WTC11 (cell line): ENCODE data around the gene CDYL. TPM values are rescaled to one million over a fixed set of nuclear protein-coding genes. Genes with fewer than 3 reads are reported as not detected.

Experiments used
- ATAC-seq: fragments of 200-7000 bp; cut with Tn5 transposase; 2 replicates; pipeline ENCODE4 v1.10.0; 2021; ENCODE audit warnings: mild to moderate bottlenecking, moderate library complexity
- CTCF ChIA-PET: fragments of 300-600 bp; sonication (Branson Sonifier 250); formaldehyde crosslinking; loops from one replicate; lab custom pipeline; 2021; ENCODE audit warnings: antibody characterized with exemption; lab: Charles Lee
- POLR2A ChIA-PET: fragments of 350-600 bp; sonication (Branson Sonifier 250); formaldehyde crosslinking; loops from one replicate; lab custom pipeline; 2021; ENCODE audit warnings: antibody characterized with exemption; lab: Charles Lee
- DNase-seq: peaks from one replicate; pipeline ENCODE4 v3.0.0; 2021; ENCODE audit warnings: low spot score
- H3K27ac Mint-ChIP-seq: 2 replicates; pipeline ENCODE4 v1.8.0; 2021; ENCODE audit warnings: mixed read lengths
- H3K27me3 Mint-ChIP-seq: 2 replicates; pipeline ENCODE4 v1.8.0; 2021; ENCODE audit warnings: low read depth, mild to moderate bottlenecking, moderate library complexity, mixed read lengths
- H3K36me3 Mint-ChIP-seq: 2 replicates; pipeline ENCODE4 v1.8.0; 2021; ENCODE audit warnings: mixed read lengths
- H3K4me1 Mint-ChIP-seq: 2 replicates; pipeline ENCODE4 v1.8.0; 2022; ENCODE audit warnings: mixed read lengths
- H3K4me3 Mint-ChIP-seq: 2 replicates; pipeline ENCODE4 v1.8.0; 2021; ENCODE audit warnings: mild to moderate bottlenecking, moderate library complexity, mixed read lengths
- H3K9me3 Mint-ChIP-seq: 2 replicates; pipeline ENCODE4 v1.8.0; 2021; ENCODE audit warnings: mixed read lengths
- ELF4 ChIP-seq: sonication (generic); formaldehyde crosslinking; IDR thresholded peaks from 2 replicates; pipeline ENCODE4 v1.8.1; 2022; ENCODE audit warnings: low read depth, mild to moderate bottlenecking, moderate library complexity, missing genetic modification reagents
- FOXJ3 ChIP-seq: sonication (generic); formaldehyde crosslinking; IDR thresholded peaks from 2 replicates; pipeline ENCODE4 v1.9.0; 2021; ENCODE audit warnings: missing genetic modification reagents, mild to moderate bottlenecking, borderline replicate concordance
- FOXK1 ChIP-seq: sonication (generic); formaldehyde crosslinking; IDR thresholded peaks from 2 replicates; pipeline ENCODE4 v1.8.0; 2022; ENCODE audit warnings: mild to moderate bottlenecking, moderate library complexity, missing genetic modification reagents
- FOXP1 ChIP-seq: sonication (generic); formaldehyde crosslinking; IDR thresholded peaks from 2 replicates; pipeline ENCODE4 v1.8.0; 2022; ENCODE audit warnings: missing genetic modification reagents, mild to moderate bottlenecking, moderate library complexity, borderline replicate concordance
- HMGA2 ChIP-seq: fragments of 250-450 bp; sonication (Bioruptor Pico); IDR thresholded peaks from 2 replicates; pipeline ENCODE4 v1.4.0; 2021; ENCODE audit warnings: mild to moderate bottlenecking, moderate library complexity
- JUN ChIP-seq: sonication (generic); formaldehyde crosslinking; IDR thresholded peaks from 2 replicates; pipeline ENCODE4 v1.8.0; 2023; ENCODE audit warnings: mild to moderate bottlenecking, missing genetic modification reagents
- KAT7 ChIP-seq: sonication (generic); formaldehyde crosslinking; IDR thresholded peaks from 2 replicates; pipeline ENCODE4 v1.8.1; 2023; ENCODE audit warnings: missing genetic modification reagents, mild to moderate bottlenecking, borderline replicate concordance
- NFE2L1 ChIP-seq: sonication (generic); formaldehyde crosslinking; IDR thresholded peaks from 2 replicates; pipeline ENCODE4 v1.8.1; 2023; ENCODE audit warnings: missing genetic modification reagents
- SMAD4 ChIP-seq: sonication (generic); formaldehyde crosslinking; IDR thresholded peaks from 2 replicates; pipeline ENCODE4 v1.8.0; 2022; ENCODE audit warnings: mild to moderate bottlenecking, missing genetic modification reagents
- SP1 ChIP-seq: sonication (generic); formaldehyde crosslinking; conservative IDR thresholded peaks from 2 replicates; pipeline ENCODE4 v1.8.1; 2022; ENCODE audit warnings: missing genetic modification reagents
- TCF7 ChIP-seq: sonication (generic); formaldehyde crosslinking; IDR thresholded peaks from 2 replicates; pipeline ENCODE4 v1.8.0; 2022; ENCODE audit warnings: mild to moderate bottlenecking, low read depth, missing genetic modification reagents, moderate library complexity
- ZNF263 ChIP-seq: sonication (generic); formaldehyde crosslinking; IDR thresholded peaks from 2 replicates; pipeline ENCODE4 v1.8.1; 2022; ENCODE audit warnings: low read depth, mild to moderate bottlenecking, moderate library complexity, missing genetic modification reagents
- total RNA-seq: library from RNA; stranded (reverse); gene quantifications from 3 replicates; pipeline ENCODE4 v1.2.3, GENCODE V29; 2021
- TF ChIP-seq, protein P1 (sequence below): sonication (generic); formaldehyde crosslinking; IDR thresholded peaks from 2 replicates; pipeline ENCODE4 v1.8.0; 2022; ENCODE audit warnings: missing genetic modification reagents
- TF ChIP-seq, protein P2 (sequence below): sonication (generic); formaldehyde crosslinking; IDR thresholded peaks from 2 replicates; pipeline ENCODE4 v1.8.1; 2023; ENCODE audit warnings: mild to moderate bottlenecking, moderate library complexity, missing genetic modification reagents
- TF ChIP-seq, protein P3 (sequence below): sonication (generic); formaldehyde crosslinking; IDR thresholded peaks from 2 replicates; pipeline ENCODE4 v1.8.0; 2022; ENCODE audit warnings: mild to moderate bottlenecking, missing genetic modification reagents
- TF ChIP-seq, protein P4 (sequence below): sonication (generic); formaldehyde crosslinking; IDR thresholded peaks from 2 replicates; pipeline ENCODE4 v1.8.0; 2022; ENCODE audit warnings: mild to moderate bottlenecking, missing genetic modification reagents
- TF ChIP-seq, protein P5 (sequence below): fragments of 250-450 bp; sonication (Bioruptor Pico); IDR thresholded peaks from 2 replicates; pipeline ENCODE4 v1.9.0; 2021; ENCODE audit warnings: mild to moderate bottlenecking
- TF ChIP-seq, protein P6 (sequence below): sonication (generic); formaldehyde crosslinking; IDR thresholded peaks from 2 replicates; pipeline ENCODE4 v1.8.0; 2022; ENCODE audit warnings: mild to moderate bottlenecking, missing genetic modification reagents

The CDYL gene
- total RNA-seq, 1 experiment from 2014 or later, result 92.0 TPM

DNA sequence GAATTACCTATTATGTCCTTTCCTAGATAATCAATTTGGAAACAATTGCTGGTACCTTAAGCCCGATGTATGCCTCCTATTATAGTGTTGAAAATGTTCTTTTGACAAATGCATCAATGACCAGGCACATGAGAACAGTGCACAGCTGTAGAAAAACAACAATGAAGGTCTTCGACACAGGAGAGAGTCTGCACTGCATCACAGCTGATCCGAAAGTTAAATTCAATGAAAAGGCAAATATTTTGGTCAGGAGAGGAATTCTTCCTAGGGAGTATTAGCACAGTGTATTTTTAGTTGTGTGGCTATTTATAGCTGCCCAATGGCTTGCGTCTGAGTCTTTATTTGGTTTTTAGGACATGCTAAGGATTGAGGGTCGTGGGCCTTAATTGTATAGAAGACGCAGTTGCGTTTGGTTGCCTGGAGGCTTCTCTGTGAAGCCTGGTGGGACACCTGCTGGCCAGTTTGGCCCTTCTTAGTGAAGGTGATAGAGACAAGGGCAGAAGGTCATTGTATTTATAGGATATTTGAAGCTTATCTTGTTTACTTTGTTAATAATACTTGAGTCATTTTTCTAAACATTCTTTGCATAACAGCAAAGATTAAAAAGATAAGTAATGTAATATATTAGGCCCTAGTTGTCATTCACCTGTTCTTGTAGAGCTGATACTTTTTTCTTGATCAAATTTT lies 72.3 kb downstream of the CDYL start (continued):
- TF ChIP-seq, protein P1, sequence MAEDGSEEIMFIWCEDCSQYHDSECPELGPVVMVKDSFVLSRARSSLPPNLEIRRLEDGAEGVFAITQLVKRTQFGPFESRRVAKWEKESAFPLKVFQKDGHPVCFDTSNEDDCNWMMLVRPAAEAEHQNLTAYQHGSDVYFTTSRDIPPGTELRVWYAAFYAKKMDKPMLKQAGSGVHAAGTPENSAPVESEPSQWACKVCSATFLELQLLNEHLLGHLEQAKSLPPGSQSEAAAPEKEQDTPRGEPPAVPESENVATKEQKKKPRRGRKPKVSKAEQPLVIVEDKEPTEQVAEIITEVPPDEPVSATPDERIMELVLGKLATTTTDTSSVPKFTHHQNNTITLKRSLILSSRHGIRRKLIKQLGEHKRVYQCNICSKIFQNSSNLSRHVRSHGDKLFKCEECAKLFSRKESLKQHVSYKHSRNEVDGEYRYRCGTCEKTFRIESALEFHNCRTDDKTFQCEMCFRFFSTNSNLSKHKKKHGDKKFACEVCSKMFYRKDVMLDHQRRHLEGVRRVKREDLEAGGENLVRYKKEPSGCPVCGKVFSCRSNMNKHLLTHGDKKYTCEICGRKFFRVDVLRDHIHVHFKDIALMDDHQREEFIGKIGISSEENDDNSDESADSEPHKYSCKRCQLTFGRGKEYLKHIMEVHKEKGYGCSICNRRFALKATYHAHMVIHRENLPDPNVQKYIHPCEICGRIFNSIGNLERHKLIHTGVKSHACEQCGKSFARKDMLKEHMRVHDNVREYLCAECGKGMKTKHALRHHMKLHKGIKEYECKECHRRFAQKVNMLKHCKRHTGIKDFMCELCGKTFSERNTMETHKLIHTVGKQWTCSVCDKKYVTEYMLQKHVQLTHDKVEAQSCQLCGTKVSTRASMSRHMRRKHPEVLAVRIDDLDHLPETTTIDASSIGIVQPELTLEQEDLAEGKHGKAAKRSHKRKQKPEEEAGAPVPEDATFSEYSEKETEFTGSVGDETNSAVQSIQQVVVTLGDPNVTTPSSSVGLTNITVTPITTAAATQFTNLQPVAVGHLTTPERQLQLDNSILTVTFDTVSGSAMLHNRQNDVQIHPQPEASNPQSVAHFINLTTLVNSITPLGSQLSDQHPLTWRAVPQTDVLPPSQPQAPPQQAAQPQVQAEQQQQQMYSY (CRISPR knock-in tag), result no peak
- TF ChIP-seq, protein P2, sequence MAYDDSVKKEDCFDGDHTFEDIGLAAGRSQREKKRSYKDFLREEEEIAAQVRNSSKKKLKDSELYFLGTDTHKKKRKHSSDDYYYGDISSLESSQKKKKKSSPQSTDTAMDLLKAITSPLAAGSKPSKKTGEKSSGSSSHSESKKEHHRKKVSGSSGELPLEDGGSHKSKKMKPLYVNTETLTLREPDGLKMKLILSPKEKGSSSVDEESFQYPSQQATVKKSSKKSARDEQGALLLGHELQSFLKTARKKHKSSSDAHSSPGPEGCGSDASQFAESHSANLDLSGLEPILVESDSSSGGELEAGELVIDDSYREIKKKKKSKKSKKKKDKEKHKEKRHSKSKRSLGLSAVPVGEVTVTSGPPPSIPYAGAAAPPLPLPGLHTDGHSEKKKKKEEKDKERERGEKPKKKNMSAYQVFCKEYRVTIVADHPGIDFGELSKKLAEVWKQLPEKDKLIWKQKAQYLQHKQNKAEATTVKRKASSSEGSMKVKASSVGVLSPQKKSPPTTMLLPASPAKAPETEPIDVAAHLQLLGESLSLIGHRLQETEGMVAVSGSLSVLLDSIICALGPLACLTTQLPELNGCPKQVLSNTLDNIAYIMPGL (CRISPR knock-in tag), result no peak
- TF ChIP-seq FOXK1 (CRISPR knock-in tag), result no peak
- no peak for TF ChIP-seq NFE2L1 (CRISPR knock-in tag)
- TF ChIP-seq SMAD4 (CRISPR knock-in tag), result no peak
- no peak for TF ChIP-seq FOXP1 (CRISPR knock-in tag)
- no peak for TF ChIP-seq HMGA2 (CRISPR knock-in tag)
- TF ChIP-seq, protein P3, sequence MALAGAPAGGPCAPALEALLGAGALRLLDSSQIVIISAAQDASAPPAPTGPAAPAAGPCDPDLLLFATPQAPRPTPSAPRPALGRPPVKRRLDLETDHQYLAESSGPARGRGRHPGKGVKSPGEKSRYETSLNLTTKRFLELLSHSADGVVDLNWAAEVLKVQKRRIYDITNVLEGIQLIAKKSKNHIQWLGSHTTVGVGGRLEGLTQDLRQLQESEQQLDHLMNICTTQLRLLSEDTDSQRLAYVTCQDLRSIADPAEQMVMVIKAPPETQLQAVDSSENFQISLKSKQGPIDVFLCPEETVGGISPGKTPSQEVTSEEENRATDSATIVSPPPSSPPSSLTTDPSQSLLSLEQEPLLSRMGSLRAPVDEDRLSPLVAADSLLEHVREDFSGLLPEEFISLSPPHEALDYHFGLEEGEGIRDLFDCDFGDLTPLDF (CRISPR knock-in tag), result no peak
- TF ChIP-seq KAT7 (CRISPR knock-in tag), result no peak
- TF ChIP-seq, protein P4, sequence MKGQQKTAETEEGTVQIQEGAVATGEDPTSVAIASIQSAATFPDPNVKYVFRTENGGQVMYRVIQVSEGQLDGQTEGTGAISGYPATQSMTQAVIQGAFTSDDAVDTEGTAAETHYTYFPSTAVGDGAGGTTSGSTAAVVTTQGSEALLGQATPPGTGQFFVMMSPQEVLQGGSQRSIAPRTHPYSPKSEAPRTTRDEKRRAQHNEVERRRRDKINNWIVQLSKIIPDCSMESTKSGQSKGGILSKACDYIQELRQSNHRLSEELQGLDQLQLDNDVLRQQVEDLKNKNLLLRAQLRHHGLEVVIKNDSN (CRISPR knock-in tag), result no peak
- TF ChIP-seq ZNF263 (CRISPR knock-in tag), result no peak

DNA sequence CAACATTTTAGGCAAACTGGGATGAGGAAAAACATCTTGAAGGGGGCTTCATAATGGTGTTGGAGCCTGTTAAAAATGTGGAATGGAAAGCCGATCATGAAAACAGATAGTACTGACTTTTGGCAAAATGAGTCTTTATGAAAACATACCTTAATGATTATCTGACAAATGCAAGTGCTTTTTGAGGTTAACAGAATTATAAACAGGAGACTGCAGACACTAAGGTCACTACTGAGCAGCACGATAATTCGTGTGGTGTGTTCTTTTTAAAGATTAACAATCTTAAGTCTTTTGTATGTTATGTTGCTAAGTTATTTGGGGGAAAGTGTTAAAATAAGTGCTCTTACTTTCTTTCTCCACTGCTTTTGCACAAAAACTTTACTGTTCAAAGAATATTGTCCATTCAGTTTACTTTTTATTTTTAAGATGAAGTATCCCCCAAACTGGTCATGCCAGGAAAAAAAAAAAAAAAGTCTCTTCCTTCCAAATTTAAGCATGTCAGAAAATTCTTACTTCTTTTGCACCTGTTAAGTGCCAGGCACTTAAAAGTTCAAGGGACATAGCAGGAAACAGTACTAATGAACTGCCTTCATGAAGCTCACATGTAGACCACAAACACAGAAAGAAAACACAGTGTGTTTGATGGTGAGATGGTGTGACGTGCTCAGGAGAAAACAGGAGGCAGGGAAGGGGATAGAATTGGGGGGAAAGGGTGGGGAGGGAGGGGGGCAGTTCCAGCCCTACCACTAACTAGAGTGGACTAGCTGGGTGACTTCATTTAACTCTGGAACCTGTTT lies 73.2 kb downstream of the CDYL start:
- CTCF ChIA-PET, result interaction anchor here (0.7 to 2.1 kb wide), 10 partner anchors 9 to 530 kb away, joined by 3 to 10 read pairs (median 4); no protein-coding TSS in a partner anchor
- Mint-ChIP-seq H3K9me3 (peaks cover 2% of the 10 kb centered on the region; the same call in 1 of the 2 replicates), H3K36me3 (peaks cover 2% of the 10 kb centered on the region; the same call in 1 of the 2 replicates), H3K27me3 (no peaks in the 10 kb centered on the region), H3K4me3 (no peak overlapping the region), H3K4me1 (peaks cover 55% of the 10 kb centered on the region), H3K27ac (no peak overlapping the region)
- POLR2A ChIA-PET, result no interaction called here
- DNase-seq, result no peak
- ATAC-seq, result no peak
- TF ChIP-seq FOXJ3 (CRISPR knock-in tag) (no peak), SP1 (no peak), TCF7 (CRISPR knock-in tag) (no peak), ELF4 (CRISPR knock-in tag) (no peak), JUN (CRISPR knock-in tag) (no peak), KAT7 (CRISPR knock-in tag) (no peak)
- TF ChIP-seq, protein P2 (CRISPR knock-in tag), result no peak
- TF ChIP-seq, protein P5, sequence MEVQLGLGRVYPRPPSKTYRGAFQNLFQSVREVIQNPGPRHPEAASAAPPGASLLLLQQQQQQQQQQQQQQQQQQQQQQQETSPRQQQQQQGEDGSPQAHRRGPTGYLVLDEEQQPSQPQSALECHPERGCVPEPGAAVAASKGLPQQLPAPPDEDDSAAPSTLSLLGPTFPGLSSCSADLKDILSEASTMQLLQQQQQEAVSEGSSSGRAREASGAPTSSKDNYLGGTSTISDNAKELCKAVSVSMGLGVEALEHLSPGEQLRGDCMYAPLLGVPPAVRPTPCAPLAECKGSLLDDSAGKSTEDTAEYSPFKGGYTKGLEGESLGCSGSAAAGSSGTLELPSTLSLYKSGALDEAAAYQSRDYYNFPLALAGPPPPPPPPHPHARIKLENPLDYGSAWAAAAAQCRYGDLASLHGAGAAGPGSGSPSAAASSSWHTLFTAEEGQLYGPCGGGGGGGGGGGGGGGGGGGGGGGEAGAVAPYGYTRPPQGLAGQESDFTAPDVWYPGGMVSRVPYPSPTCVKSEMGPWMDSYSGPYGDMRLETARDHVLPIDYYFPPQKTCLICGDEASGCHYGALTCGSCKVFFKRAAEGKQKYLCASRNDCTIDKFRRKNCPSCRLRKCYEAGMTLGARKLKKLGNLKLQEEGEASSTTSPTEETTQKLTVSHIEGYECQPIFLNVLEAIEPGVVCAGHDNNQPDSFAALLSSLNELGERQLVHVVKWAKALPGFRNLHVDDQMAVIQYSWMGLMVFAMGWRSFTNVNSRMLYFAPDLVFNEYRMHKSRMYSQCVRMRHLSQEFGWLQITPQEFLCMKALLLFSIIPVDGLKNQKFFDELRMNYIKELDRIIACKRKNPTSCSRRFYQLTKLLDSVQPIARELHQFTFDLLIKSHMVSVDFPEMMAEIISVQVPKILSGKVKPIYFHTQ, result no peak
- TF ChIP-seq, protein P6, sequence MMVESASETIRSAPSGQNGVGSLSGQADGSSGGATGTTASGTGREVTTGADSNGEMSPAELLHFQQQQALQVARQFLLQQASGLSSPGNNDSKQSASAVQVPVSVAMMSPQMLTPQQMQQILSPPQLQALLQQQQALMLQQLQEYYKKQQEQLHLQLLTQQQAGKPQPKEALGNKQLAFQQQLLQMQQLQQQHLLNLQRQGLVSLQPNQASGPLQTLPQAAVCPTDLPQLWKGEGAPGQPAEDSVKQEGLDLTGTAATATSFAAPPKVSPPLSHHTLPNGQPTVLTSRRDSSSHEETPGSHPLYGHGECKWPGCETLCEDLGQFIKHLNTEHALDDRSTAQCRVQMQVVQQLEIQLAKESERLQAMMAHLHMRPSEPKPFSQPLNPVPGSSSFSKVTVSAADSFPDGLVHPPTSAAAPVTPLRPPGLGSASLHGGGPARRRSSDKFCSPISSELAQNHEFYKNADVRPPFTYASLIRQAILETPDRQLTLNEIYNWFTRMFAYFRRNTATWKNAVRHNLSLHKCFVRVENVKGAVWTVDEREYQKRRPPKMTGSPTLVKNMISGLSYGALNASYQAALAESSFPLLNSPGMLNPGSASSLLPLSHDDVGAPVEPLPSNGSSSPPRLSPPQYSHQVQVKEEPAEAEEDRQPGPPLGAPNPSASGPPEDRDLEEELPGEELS (CRISPR knock-in tag), result no peak
